Activated CD8-positive, alpha-beta memory T cell treated with anti-CD3 and anti-CD28 coated beads, Interleukin-2, amount 50 U/mL, for 48 hours (primary cell): Measurements from ENCODE around the gene EIF3C.
"Not testable (repeated sequence)": the region's sequence is repeated elsewhere in the genome, so short reads cannot be mapped to it uniquely, and the experiment has no call there.

Experiments
- DNase-seq: peaks from one replicate; pipeline ENCODE4 v3.0.0-alpha.2; 2020

EIF3C gene

GRCh38 chr16:28711220-28712083 lies at the start of gene EIF3C:
Gene EIF3C, plus strand, starts transcription at chr16:28711464. Its CDS starts 223 bp downstream, at chr16:28711687.
- not testable (repeated sequence) for DNase-seq

DNA sequence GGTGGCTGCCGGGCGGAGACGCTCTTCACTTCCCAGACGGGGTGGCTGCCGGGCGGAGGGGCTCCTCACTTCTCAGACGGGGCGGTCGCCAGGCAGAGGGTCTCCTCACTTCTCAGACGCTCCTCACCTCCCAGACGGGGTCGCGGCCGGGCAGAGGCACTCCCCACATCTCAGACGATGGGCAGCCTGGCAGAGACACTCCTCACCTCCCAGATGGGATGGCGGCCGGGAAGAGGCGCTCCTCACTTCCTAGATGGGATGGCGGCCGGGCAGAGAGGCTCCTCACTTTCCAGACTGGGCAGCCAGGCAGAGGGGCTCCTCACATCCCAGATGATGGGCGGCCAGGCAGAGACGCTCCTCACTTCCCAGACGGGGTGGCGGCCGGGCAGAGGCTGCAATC lies 45.0 kb upstream of the EIF3C start:
- not testable (repeated sequence) for DNase-seq

- DNase-seq, result not testable (repeated sequence)
These were observed 43.8 kb upstream of the EIF3C start for GRCh38 chr16:28667480-28667879.

GRCh38 chr16:28668199-28668598 lies 43.1 kb upstream of the EIF3C start:
- DNase-seq, result not testable (repeated sequence)

DNA sequence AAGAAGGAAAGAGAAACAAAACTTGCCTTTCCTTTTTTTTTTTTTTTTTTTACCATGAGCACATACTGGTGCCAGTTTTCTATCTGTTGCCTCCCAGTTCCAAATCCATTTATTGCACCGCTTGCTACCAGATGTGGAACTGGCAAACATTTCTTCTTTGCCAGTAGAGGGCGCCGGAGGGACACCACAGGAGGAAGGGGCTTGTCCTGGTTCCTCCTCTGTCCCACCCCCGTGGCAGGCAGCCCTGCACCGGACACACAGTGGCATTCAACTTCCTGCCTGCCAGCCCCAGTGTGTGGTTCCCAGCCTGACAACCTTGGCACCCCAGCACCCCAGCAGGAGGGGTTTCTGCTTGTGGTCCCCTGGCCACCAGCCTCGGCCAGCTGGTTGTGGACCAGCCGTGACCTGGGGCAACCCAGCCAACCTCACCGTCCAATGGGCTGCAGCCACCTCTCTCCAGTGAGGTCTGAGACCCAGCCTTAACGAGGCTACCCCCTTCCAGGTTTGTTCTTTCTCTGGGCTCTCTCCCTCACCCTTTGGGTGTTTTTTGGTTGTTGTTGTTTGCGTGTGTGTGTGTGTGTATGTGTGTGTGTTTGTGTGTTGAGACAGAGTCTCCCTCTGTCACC lies 22.8 kb upstream of the EIF3C start:
- DNase-seq, result not testable (repeated sequence)

DNA sequence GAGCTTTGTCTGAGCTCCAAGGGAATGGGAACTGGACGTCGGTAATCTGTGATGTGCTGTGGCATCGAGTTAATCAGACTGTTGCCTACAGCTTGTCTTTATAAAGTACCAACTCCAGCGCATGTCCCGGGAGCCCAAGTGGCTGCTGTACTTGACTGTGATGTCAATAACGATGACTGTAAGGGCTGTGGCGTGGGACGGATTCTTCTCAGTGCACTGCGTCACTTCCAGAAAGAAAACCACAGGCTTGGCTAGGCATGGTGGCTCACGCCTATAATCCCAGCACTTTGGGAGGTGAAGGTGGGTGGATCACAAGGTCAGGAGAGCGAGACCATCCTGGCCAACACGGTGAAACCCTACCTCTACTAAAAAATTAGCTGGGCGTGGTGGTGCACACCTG lies 21.8 kb upstream of the EIF3C start:
- DNase-seq, result not testable (repeated sequence)

GRCh38 chr16:28691722-28692121 lies 19.5 kb upstream of the EIF3C start:
- DNase-seq, result peak; percentile 23

DNA sequence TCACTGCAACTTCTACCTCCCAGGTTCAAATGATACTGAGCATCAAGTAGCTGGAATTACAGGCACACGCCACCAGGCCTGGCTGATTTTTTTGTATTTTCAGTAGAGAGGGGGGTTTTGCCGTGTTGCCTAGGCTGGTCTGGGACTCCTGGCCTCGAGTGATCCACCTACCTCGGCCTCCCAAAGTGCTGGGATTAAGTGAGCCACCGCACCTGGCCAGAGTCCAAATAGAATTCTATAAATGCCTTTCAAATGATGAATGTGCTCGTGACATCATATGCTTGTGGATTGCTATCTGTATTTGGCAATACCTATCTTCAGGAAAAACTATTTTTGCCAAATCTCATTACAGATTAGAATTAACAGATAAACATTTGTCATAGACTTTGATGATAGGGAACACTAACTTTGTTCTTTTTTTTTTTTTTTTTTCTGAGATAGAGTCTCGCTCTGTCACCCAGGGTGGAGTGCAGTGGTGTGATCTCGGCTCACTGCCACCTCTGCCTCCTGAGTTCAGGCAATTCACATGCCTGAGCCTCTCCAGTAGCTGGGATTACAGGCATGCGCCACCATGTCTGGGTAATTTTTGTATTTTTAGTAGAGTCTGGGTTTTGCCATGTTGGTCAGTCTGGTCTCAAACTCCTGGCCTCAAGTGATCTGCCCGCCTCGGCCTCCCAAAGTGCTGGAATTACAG lies 17.9 kb upstream of the EIF3C start:
- not testable (repeated sequence) for DNase-seq

GRCh38 chr16:28699792-28700191 lies 11.5 kb upstream of the EIF3C start:
- not testable (repeated sequence) for DNase-seq

GRCh38 chr16:28700349-28700748 lies 10.9 kb upstream of the EIF3C start:
- peak; percentile 6 for DNase-seq

DNA sequence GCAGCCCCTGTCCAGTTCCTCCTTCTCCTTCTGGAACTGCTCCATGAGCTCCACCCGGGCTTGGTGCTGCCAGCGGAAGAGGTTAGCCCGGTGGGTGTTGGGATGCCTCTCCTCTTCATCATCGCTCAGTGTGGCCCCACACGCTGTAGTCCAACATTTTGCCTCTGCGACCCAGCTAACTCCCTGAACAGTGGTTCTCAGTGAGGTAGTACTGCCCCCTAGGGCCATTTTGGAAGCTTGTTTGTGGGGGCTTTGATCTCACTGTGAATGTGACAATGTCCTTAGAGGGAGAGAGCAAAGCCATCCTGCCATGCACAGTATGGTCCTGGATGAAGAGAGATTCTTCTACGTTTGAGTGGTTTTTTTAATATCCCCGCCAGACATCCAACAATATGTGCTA lies 9.9 kb upstream of the EIF3C start:
- DNase-seq, result not testable (repeated sequence)

- DNase-seq, result not testable (repeated sequence)
These were observed 7.0 kb upstream of the EIF3C start for GRCh38 chr16:28704246-28704645.

DNA sequence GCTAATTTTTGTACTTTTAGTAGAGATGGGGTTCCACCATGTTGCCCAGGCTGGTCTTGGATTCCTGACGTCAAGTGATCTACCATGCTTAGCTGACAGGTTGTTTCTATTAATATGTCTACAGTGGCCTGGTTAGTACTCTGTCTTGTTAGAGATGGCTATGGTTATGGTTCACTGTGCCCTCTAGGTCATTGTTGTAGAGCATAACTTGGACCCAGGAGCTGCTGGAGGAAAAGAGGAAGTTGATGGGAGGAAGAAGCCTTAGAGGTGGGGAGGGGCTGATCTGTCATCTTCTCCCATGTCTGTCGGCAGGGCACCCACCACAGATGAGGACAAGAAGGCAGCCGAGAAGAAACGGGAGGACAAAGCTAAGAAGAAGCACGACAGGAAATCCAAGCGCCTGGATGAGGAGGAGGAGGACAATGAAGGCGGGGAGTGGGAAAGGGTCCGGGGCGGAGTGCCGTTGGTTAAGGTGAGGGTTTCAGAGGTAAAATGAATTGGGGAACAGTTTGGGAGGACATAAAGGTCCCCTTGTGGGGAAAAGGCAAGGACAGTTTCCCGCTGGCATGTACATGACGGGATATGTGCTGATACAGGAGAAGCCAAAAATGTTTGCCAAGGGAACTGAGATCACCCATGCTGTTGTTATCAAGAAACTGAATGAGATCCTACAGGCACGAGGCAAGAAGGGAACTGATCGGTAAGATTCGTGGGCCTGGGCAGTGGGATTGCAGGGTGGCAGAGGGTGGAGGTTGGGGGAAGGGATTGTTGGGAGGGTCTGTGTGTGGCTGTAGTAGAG lies 11.8 kb downstream of the EIF3C start:
- peak; percentile 30 for DNase-seq

- DNase-seq, result not testable (repeated sequence)
These were observed 20.0 kb downstream of the EIF3C start for GRCh38 chr16:28731253-28731652.

GRCh38 chr16:28732455-28733124 lies 21.3 kb downstream of the EIF3C start:
- DNase-seq, result not testable (repeated sequence)

GRCh38 chr16:28739787-28740186 lies 28.5 kb downstream of the EIF3C start:
- DNase-seq, result not testable (repeated sequence)

DNA sequence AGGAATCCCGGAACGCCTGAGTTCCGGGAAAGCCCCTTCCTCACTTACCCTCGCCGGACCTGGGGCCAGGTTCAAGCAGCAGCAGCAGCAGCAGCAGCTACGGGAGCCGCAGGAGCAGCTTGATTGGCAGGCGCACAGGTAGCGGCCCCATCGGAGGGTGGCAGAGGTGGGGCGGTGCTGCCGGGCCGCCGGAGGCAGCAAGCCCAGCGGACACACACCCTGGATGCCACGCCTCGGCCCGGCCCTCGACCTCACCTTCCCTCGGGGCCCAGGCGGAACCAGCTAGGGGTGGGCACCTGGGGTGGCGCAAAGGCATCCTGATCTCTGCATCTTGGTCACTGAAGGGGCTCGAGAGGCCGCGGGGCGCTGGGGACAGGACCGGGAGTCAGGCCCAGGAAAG lies 29.4 kb downstream of the EIF3C start:
- peak; percentile 45 for DNase-seq

DNA sequence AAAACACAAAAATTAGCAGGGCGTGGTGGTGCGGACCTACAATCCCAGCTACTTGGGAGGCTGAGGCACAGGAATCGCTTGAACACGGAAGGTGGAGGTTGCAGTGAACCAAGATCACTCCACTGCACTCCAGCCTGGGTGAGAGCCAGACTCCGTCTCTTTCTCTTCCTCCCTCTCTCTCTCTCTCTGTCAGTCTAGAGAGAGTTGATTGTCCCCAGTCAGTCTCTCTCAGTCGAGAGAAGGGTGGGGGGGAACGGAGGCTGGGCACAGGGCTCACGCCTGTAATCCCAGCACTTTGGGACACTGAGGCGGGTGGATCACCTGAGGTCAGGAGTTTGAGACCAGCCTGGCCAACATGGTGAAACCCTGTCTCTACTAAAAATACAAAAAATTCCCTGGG lies 30.0 kb downstream of the EIF3C start:
- DNase-seq, result peak; percentile 37

DNA sequence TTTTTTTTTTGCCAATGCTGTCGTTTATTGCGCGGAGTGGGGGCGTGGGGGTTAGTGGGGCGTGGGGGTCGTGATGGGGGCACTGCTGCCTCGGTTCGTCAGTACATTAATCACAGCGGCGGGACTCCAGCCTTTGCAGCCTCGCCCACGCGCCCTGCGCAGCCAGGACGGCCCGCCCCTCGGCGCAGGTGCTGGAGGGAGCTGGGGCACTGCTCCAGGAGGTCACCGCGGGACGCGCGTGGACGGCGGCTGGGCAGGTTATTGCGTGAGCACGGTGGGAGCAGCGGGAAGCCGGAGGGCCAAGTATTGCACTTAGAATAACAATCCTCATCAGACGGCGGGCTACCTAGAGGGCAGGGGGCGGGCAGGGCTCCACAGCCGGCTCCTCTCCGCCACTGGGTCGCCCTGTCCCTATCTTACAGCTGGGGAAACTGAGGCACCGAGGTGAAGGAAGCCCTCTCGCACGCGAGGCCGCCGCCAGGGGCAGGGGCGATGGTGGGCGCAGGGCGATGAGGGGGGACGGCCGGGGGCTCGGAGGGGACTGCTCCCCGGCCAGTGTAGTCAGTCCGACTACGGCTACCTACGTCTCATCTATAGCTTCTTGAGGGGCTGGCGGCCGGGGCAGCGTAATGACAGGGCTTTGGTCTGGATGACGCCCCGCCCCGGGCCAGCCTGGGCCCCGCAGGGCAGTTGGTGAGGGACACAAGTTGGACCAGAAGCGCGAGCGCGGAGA lies 35.5 kb downstream of the EIF3C start:
- peak; percentile 41 for DNase-seq

- peak; percentile 68 for DNase-seq
These were observed 38.8 kb downstream of the EIF3C start for GRCh38 chr16:28749997-28750465.

GRCh38 chr16:28750469-28751067 lies 39.3 kb downstream of the EIF3C start:
- DNase-seq, result not testable (repeated sequence)
